Adrenal gland (tissue), 5 donors: ENCODE results near the gene DCAF15.

Experiments
- POLR2A ChIP-seq, 2 donors: fragments of 450-650 bp; IDR thresholded peaks; one replicate each; pipeline ENCODE4 v1.6.1; 2017; ENCODE audit warnings: antibody characterized with exemption in 2 of 2, mild to moderate bottlenecking in 2 of 2, moderate library complexity in 1 of 2
- TF ChIP-seq, protein P1 (sequence below), 6 experiments: fragments of 450-650 bp in 4 of 6; fragments of 200-600 bp in 2 of 6; sonication (generic) in 1 of 6; IDR thresholded peaks; 1 replicate in 5 of 6; 2 replicates in 1 of 6; pipeline versions ENCODE4 v1.5.1 to v1.8.0; 2016 to 2021; ENCODE audit warnings: antibody characterized with exemption in 6 of 6, mild to moderate bottlenecking in 2 of 6, moderate library complexity in 1 of 6
- donor health status: DM: no; HTN: no; CAD: no.

DNA sequence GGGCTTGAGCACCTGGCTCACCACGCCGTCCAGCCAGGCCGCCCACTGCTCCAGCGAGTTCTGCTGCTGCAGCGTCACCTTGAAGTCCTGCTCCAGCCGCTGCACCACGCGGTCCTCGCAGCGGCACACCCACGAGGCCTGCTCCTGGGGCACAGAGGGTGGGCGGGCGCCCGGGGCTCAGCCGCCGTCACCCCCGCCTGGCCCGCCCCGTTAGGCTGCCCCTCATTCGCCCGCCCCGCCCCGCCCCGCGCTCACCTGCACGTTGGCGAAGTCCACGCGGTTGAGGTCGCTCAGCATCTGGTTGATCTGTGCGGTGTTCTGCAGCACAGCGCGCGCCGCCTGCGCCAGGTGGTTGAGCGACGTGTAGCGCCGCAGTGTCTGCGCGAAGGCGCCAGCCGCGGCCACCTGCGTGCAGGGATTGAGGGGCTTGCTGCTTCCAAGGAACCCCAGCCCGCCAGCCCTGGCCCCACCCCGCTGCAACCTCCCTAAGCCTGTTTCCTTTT, 11.3 kb downstream of the DCAF15 start:
- TF ChIP-seq, protein P1, sequence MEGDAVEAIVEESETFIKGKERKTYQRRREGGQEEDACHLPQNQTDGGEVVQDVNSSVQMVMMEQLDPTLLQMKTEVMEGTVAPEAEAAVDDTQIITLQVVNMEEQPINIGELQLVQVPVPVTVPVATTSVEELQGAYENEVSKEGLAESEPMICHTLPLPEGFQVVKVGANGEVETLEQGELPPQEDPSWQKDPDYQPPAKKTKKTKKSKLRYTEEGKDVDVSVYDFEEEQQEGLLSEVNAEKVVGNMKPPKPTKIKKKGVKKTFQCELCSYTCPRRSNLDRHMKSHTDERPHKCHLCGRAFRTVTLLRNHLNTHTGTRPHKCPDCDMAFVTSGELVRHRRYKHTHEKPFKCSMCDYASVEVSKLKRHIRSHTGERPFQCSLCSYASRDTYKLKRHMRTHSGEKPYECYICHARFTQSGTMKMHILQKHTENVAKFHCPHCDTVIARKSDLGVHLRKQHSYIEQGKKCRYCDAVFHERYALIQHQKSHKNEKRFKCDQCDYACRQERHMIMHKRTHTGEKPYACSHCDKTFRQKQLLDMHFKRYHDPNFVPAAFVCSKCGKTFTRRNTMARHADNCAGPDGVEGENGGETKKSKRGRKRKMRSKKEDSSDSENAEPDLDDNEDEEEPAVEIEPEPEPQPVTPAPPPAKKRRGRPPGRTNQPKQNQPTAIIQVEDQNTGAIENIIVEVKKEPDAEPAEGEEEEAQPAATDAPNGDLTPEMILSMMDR (IDR thresholded peaks at IDR 0.05): no peak
- TF ChIP-seq POLR2A (IDR thresholded peaks at IDR 0.05): no peak
